SW480 (cell line): ENCODE measurements around the gene AARS1.
"Not testable (repeated sequence)": the region's sequence is repeated elsewhere in the genome, so short reads cannot be mapped to it uniquely, and the experiment has no call there.

Experiments
- DNase-seq: peaks from one replicate; pipeline ENCODE4 v3.0.0-alpha.2; 2016; ENCODE audit warnings: low spot score

AARS1 gene

DNA sequence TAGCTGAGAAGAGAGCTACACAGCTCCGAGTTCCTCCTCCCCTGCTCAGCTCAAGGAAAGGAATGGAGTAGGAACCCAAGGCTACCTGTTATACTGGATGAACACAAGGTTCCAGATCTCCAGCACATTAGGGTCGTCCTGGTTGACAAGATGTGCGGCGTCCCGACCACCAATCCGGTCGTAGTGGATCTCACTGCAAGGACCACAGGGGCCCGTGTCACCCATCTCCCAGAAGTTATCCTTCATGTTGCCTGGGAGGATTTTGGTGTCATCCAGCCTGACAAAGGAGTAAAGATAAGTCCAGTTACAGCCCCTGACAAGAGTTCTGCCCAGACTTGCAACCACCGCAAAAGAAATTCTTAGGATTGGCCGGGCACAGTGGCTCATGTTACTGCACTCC lies 17.6 kb downstream of the AARS1 start:
- no peak for DNase-seq

DNA sequence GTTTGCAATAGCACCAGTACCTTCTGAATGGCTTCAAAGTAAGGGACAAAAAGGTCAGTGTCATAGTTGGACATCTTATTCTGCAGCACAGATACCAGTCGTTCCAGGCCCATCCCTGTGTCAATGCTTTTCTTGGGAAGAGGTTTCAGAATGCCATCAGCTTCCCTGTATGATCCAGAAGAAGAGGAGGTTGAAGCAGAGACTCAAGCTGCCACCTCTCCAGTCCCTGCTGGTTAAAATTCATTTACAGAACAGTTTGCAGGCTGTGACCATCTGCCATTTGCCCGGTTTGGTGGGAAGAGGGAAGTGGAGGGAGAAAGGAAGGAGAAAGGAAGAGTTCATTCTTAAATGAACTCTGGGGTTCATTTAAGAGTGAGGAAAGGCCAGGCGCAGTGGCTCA lies 19.1 kb downstream of the AARS1 start:
- DNase-seq: no peak

DNA sequence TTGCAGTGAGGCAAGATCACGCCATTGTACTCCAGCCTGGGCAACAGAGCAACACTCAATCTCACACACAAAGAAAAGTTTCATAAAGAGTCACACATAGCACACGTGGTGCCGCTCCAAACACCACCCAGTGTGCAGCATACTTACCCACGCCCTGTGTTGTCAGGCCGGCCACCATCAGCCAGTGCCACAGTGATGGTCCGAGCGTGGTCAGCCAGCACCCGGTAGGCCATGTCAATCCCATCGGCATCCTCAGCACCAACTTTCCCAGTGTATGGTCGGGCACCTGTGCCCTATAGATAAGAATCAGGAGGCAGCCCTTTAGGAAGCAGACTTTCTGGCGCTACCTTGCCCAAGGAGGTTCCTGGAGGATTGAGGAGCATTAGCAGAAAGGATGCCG lies 19.8 kb downstream of the AARS1 start:
- no peak for DNase-seq

DNA sequence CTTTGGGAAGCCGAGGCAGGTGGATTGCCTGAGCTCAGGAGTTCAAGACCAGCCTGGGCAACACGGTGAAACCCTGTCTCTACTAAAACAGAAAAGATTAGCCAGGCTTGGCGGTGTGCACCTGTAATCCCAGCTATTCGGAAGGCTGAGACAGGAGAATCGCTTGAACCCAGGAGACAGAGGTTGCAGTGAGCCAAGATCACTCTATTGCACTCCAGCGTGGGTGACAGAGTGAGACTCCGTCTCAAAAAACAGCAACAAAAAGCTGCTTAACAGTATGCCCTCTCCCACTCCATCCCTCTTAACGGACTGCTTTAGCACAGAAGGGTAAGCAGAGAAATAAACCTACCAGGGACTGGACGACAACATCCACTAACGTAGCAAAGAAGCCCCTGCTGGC lies 21.4 kb downstream of the AARS1 start:
- not testable (repeated sequence) for DNase-seq

DNA sequence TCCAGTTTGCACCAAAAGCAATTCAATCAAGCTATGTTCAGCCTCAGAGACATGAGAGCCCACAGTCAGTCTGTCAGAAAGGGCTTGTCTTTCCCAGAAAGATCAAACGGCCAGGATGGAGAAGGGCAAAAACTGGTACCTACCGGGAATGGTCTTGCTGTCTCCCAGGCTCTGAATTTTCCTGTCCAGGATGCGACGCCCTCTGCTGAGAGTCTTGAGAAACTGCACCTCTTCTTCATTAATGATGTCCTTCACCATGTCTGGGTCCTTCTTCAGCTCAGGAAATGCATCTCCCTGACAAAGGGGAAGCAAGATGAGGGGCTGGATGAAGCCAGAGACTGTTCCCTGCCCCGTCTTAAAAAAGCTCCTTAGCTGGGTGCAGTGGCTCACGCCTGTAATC lies 21.8 kb downstream of the AARS1 start:
- DNase-seq: no peak

DNA sequence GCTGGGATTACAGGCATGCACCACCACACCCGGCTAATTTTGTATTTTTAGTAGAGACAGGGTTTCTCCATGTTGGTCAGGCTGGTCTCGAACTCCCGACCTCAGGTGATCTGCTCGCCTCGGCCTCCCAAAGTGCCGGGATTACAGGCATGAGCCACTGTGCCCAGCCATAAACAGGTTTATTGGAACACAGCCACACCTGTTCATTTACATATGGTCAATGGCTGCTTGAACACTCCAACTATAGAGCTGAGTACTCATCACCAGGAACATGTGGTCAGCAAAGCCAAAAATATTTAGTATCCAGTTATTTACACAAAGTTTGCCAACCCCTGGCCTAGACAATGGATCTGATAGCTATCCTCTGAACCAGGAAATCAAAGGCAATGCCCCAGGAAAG lies 29.4 kb downstream of the AARS1 start:
- DNase-seq: not testable (repeated sequence)

DNA sequence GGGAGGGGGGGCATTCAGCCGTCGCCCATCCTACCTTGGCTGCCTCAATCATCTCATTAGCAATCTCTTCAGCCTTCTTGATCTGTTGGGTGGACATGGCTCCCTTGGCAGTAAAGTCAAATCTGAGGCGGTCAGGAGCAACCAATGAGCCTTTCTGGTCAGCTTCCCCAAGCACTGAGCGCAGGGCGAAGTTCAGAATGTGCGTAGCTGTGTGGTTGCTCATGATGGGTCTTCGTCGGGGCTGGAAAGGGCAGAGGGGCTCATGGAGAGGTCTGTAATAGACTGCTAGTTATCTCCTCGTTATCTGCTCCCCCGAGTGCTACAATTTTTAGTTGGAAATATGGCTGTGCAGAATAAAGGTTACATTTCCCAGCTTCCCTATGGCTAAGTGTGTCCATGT lies 30.4 kb downstream of the AARS1 start:
- no peak for DNase-seq

DNA sequence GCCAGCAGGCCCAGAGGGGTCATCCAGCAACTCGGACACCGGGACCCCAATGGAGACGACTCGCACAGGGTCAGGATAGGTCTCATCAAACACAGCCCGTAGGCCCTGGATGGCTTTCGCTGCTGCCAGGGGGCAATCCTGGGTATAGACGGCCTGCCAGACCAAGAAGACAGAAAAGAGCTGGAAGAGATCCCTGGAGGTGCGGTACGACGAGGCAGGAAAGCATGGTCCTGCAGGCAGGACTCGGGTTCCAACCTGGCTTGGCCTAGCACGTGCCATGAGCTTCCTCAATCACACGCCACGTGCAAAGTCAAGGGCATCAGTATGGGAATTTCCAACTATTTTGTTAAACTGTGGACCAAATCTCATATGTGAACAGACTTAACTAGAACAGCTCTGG lies 31.2 kb downstream of the AARS1 start:
- no peak for DNase-seq

DNA sequence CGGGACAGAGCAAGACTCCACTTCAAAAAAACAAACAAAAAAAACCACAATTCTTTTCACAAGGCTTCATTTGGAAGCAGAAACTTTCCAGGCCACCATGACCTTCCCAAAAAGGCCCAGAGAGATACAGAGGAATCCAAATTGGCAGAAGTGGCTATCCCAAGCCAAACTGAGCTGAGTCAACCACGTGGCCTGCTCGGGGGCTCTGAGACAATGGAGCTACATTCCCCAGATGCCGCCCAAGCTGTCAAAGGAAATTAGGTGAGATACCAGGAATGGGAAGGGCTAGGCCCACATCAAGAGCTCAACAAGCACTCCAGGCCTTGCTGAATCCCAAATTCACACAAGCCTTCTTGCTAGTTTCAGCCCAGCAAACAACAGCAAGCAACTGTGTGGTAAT lies 31.9 kb downstream of the AARS1 start:
- no peak for DNase-seq

DNA sequence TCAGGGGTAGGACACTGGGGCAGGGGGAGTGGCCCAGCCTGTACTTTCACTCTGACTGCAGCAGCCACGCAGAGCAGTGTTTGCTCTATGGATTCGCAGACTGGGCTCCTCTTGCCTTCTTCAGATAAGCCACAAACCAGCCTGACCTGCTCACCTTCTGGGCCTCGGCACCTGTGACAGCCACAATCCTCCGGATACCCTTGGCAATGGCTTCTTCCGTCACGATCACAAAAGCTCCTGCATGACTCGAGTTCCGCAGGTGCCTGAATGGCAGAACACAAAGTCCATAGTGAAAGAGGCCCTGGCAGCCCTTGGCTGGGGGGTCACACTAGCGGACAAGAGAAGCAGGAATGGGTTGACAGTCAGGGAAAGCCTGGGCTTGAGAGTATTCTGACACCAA lies 33.7 kb downstream of the AARS1 start:
- DNase-seq: no peak

DNA sequence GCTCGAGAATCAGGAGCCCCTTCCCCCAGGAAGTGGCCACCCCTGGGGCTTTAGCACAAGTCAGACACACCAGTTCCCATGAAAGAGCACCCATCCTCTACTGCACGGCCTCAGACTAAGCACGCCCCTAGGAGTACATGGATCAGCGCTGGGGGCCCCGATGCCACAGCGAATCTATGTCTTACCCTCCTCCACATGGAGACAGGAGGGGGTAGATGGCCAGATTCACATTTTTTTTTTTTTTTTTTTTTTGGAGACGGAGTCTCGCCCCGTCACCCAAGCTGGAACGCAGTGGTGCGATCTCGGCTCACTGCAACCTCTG lies 34.4 kb downstream of the AARS1 start:
- no peak for DNase-seq

DNA sequence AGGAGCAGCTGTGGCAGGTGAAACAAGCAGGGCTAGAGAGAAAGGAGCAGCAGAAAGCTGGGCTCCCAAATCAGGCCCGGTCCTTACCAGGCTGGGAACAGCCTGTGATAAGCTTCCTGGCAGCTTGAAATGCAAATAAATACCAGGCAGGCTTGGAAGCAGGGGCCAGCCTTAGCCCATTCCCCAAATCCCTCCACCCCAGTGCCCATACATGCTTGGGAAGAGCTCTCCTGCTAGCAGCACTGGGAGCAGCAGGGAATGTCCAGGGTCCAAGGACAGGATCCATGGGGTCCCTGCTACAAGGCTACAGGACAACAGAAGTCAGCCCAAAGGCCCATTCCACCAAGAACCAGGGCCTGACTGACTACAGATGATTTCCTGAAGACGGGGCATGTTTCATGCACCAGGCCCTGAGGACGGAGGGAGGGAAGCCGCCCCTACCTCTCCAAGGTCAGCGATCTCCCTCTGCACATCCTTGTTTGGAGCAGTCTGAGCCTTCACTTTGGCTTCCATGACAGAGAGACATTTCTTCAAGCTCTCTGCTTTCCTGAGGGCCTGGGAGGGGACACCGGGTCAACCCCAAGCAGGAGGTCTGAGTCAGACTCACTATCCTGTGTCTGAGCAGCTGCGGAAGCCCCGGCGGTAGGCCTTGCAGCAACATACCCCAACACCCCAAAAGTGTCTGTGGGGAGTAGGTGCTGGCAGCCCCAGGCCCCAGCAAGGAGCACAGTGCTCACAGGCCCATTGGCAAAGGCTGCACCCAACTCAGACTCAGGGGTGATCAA lies 34.9 kb downstream of the AARS1 start:
- no peak for DNase-seq

DNA sequence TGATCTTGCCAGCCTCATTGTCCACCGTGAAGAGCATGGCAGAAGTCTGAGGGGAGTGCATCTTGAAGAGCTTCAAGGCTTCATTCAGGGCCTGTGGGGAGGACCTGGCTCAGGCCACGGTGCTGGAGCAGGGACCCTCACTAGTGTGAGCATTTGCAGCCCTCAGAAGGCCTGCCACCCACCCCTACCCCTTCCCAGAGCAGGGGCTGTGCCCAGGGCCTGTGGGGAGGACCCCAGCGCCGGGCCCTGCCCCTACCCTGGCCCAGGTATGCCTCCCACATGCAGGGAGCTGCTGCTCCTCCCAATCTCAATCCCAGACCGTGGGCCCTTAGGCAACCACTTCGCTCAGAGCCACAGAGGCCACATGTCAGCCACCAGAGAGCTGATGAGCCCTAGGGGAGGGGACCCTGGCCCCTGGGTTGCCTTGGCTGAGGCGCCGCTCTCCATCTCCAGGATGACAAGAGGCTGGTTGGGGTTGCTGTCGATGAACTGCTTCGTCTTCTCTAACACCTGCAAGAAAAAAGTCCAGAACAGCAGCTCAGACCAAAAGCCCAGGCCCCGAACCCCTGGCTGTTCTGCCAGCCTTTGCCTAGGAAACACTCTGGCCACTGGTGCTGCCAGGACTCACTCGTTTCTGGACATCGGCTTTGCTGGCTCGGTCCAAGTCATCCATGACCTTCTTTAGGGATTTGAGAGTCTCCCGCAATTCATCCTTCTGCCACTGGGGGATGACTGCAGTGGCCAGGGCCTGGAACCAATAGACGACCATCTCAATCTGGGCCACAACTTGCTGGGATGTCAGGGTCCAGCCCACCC lies 35.8 kb downstream of the AARS1 start:
- no peak for DNase-seq

DNA sequence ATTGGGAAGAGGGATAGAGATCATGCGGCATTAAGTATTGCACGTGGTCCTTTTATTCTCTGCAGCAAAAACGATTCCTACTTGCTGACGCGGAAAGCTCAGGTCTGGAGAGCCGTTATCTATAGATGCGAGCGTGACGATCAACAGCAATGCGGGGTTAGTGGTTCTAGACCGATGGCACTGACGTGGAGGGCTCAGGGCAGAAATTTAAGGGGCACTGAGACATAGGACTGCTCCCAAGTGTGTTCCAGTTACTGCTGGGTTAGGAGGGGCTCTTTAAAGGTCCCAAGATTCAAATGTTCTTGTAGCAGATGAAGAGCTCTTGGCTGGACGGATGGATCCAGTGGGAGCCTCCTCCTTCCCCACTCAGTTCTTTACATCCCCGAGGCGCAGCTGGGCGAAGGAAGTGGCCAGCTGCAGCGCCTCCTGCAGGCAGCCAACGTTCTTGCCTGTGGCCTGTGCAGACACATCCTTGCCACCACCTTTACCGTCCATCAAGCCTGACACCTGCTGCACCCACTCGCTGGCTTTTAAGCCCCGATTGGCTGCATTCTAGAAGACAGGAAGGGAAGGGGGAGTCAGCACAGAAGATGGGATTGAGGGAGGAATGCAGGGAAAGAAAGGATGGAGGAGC lies 36.8 kb downstream of the AARS1 start:
- no peak for DNase-seq

DNA sequence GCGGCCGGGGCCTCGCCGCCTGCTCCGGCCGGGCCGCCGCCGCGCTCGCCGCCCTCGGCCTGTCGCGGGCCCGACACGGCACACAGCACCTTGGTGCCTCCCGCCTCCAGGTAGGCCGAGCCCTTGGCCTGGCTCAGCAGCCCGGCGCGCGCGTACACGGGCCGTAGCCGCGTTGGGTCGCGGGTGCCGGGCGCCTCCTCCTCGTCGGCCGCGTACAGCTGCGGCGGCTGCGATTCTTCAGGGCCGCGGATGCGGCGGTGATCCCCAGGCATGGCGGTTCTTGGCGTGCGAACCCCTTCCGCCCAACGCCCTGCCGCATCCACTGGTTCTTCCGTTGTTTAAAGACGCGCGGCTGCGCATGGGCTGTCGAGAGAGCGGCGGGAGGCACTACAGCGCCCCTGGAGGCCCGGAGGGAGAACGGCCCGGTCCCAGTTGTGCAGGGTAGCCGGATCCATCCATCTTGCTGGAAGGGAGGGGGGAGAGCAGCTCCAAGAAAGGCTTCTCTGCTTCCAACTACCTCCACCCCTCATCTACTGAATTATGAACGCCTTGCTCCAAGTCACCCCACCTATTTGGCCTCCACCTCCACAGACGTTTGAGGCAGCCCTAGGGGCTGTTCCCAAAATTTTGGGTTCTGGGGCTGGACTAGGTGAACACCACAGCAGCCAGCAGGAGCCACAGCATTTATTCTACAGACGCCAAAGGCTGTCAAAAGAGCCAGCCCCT lies 37.5 kb downstream of the AARS1 start, which contains the start of gene EXOSC6:
TSS of gene EXOSC6 (minus strand) at position 312 of the 726 bp plus-strand sequence. CDS start at position 272, 40 bp downstream.
- DNase-seq: peak; percentile 94

DNA sequence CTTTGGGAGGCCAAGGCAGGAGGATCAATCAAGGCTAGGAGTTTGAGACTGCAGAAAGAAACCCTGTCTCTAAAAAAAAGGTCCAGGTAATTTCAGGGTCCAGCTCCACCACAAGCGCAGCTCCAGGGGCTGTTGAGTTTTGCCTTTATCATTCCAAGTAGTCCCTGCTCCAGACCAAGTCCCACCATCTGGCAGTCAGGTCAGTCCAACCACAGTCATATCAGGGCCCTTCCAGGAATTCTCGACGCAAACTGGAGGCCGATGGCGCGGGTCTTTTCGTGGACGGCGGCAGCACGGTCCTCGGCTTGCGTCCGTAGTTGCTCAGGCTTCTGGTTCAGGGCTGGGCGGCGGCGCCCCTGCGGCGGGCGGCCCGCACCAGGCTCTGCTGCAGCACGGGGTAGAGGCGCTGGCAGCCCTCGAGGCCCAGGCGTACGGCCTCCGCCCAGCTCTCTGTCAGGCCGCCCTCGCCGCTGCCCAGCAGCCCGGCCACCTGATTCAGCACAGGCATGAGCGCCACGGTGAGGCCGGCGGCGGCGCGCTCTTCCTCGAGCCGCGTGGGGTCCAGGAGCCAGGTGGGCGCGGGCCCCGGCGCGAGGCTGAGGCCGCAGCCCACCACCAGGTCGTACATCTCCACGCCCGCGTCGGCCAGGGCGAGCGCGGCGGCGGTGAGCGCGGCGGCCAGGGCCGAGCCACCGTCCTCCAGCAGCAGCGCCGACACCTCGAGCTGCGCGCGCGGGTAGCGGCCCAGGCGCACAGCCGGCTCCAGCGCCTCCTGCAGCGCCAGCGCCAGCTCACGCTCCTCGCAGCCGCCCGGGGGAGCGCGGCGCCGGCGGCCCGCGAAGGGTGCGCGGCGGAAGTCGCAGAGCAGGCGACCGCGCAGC lies 38.3 kb downstream of the AARS1 start:
- DNase-seq: peak; percentile 59

DNA sequence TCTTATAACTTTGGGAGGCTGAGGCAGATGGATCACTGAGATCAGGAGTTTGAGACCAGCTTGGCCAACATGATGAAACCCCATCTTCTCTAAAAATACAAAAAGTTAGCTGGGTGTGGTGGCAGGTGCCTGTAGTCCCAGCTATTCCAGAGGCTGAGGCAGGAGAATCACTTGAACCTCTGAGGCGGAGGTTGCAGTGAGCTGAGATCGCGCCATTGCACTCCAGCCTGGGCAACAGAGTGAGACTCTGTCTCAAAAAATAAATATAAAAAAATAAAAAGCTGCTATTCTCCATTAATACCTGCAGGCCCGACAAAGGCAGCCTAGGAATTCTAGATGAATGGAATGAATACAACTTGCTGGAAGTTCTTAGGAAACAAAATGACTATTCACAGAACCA lies 39.6 kb downstream of the AARS1 start:
- DNase-seq: not testable (repeated sequence)

DNA sequence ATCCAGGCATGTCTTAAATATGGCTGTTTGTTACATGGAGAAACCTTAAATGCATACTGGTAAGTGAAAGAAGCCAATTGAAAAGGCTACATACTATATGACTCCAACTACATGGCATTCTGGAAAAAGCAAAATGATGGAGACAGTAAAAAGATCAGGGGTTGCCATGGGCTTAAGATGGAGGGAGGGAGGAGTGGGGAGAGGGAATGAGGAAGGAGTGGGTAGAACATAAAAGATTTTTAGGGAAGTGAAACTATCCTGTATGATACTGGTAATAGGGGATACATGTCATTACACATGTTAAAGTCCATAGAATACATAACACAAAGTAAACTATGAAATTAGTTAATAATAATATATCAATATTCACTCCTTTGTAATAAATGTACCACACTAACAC lies 50.5 kb downstream of the AARS1 start:
- not testable (repeated sequence) for DNase-seq

DNA sequence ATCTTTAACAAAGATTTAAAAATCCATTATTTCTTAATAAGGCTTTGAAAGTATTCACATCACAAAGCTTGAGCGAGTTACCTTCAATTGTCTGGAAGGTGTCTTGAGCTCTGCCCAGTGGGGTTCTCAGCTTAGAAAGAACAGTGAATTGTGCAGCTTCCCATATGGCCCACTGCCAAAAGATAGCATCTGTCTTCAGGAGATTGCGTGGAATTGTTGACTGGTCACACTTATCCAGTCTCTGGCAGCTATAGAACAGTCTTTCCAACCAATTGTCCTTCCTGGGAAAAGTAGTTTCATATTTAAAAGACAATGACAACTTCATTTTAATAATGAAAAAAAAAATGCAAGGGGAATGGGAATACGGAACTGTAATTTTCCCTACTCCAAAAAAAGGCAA lies 57.5 kb downstream of the AARS1 start:
- DNase-seq: not testable (repeated sequence)

DNA sequence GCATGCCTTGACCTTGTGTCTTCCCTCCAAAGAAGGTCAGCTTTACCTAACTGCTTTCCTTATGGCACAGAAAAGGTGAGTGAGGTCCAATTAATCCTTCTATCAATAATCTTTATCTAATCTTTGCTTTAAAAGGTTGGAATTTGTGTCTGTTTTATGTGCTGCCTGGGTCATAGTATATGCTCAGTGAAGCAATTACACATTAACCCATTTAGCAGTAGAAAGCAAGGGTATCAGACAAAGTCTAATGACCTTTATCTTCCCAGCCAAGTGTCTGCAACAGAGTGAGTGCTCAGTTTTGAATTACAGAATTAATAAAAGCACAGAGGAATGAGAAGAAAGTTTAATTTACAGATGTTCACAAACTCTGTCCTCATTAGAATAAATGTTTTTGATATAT lies 63.3 kb downstream of the AARS1 start:
- DNase-seq: not testable (repeated sequence)

DNA sequence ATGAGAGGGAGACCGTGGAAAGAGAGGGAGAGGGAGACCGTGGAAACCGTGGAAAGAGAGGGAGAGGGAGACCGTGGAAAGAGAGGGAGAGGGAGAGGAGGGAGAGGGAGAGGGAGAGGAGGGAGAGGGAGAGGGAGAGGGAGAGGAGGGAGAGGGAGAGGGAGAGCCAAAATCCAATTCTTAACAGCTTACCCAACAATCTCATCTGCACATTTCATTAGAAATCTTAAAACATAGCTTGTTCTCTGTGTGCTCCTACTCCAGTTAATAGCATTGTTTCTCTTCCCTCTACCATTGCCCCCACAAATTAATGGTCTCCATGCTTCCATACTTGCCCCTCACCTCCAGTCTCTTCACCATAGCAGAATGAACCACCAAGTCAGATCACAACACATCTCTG lies 63.9 kb downstream of the AARS1 start:
- not testable (repeated sequence) for DNase-seq
